A549 (cell line): ENCODE measurements around the gene FAF1. TPM values are rescaled to one million over a fixed set of nuclear protein-coding genes. Genes with fewer than 3 reads are reported as not detected.
"Not testable (repeated sequence)": the region's sequence is repeated elsewhere in the genome, so short reads cannot be mapped to it uniquely, and the experiment has no call there.

Source experiments
- ATAC-seq, 2 experiments: fragments of 200-7000 bp in 1 of 2; fragments of >200 bp in 1 of 2; cut with Nextera tagmentation in 1 of 2; cut with Tn5 transposase in 1 of 2; 3 replicates each; pipeline versions ENCODE4 v1.8.0 to v1.9.1; 2018 to 2020; ENCODE audit warnings: mild to moderate bottlenecking in 1 of 2, moderate library complexity in 1 of 2
- CTCF ChIA-PET: fragments of 300-600 bp; sonication (Branson Sonifier 250); formaldehyde crosslinking; extraction: SDS; loops from one replicate; lab custom pipeline; 2021; ENCODE audit warnings: antibody characterized with exemption, inconsistent platforms; lab: Yijun Ruan, JAX
- POLR2A ChIA-PET: fragments of 350-600 bp; formaldehyde crosslinking; extraction: SDS; loops from one replicate; lab custom pipeline; 2021; ENCODE audit warnings: antibody characterized with exemption, inconsistent platforms; lab: Yijun Ruan, JAX
- DNase-seq, 2 experiments: peaks; one replicate each; pipeline versions ENCODE4 v3.0.0 to v3.0.0-alpha.2; 2011 to 2016; ENCODE audit warnings: low read depth in 1 of 2, low spot score in 1 of 2
- FAIRE-seq: peaks from 2 replicates; lab custom pipeline; 2011; peaks lifted over from hg19 to GRCh38; lab: Jason Lieb, UNC
- H3K27ac ChIP-seq, 2 experiments: fragments of >200 bp; sonication (Bioruptor Twin); formaldehyde crosslinking; 3 replicates each; pipeline ENCODE4 v1.5.1; 2016 to 2017
- H3K4me1 ChIP-seq: fragments of >200 bp; sonication (Bioruptor Twin); formaldehyde crosslinking; 3 replicates; pipeline ENCODE4 v1.6.1; 2016
- H3K4me2 ChIP-seq: fragments of >200 bp; sonication (Bioruptor Twin); formaldehyde crosslinking; 3 replicates; pipeline ENCODE4 v1.6.1; 2016
- H3K4me3 ChIP-seq: fragments of >200 bp; sonication (Bioruptor Twin); formaldehyde crosslinking; 3 replicates; pipeline ENCODE4 v1.5.1; 2016
- H3K9me3 ChIP-seq: fragments of >200 bp; sonication (Bioruptor Twin); formaldehyde crosslinking; 3 replicates; pipeline ENCODE4 v1.6.1; 2016
- CBX8 ChIP-seq: fragments of 200-600 bp; sonication (generic); IDR thresholded peaks from 2 replicates; pipeline ENCODE4 v1.6.1; 2016
- CHD4 ChIP-seq: fragments of 200-600 bp; sonication (generic); IDR thresholded peaks from 2 replicates; pipeline ENCODE4 v1.6.1; 2016; ENCODE audit warnings: antibody characterized with exemption, mild to moderate bottlenecking, borderline replicate concordance
- EP300 ChIP-seq, 2 experiments: fragments of >200 bp; sonication (Bioruptor Twin); formaldehyde crosslinking; IDR thresholded peaks; 2 replicates in 1 of 2; 3 replicates in 1 of 2; pipeline ENCODE4 v1.6.1; 2016 to 2017
- ESRRA ChIP-seq: fragments of 150-350 bp; IDR thresholded peaks from 2 replicates; pipeline ENCODE4 v1.6.1; 2014; ENCODE audit warnings: mild to moderate bottlenecking, low read length, borderline replicate concordance
- FOSB ChIP-seq: fragments of 250-450 bp; sonication (Bioruptor Pico); IDR thresholded peaks from 2 replicates; pipeline ENCODE4 v1.5.0; 2020; ENCODE audit warnings: mild to moderate bottlenecking, moderate library complexity
- GATA3 ChIP-seq: IDR thresholded peaks from 2 replicates; pipeline ENCODE4 v1.6.1; 2012; ENCODE audit warnings: borderline replicate concordance
- HOXA7 ChIP-seq: fragments of 250-450 bp; sonication (Bioruptor Pico); IDR thresholded peaks from 2 replicates; pipeline ENCODE4 v1.5.0; 2020; ENCODE audit warnings: mild to moderate bottlenecking, moderate library complexity
- HOXB13 ChIP-seq: fragments of 250-450 bp; sonication (Bioruptor Pico); IDR thresholded peaks from 2 replicates; pipeline ENCODE4 v1.5.0; 2020; ENCODE audit warnings: low read depth, mild to moderate bottlenecking, moderate library complexity
- HOXB5 ChIP-seq: fragments of 250-450 bp; sonication (Bioruptor Pico); IDR thresholded peaks from 2 replicates; pipeline ENCODE4 v1.5.0; 2020; ENCODE audit warnings: mild to moderate bottlenecking, moderate library complexity
- JUNB ChIP-seq: fragments of >200 bp; sonication (Bioruptor Twin); formaldehyde crosslinking; IDR thresholded peaks from 2 replicates; pipeline ENCODE4 v1.6.1; 2016
- KDM1A ChIP-seq: fragments of 200-600 bp; sonication (generic); IDR thresholded peaks from 2 replicates; pipeline ENCODE4 v1.6.1; 2016; ENCODE audit warnings: low read depth, mild to moderate bottlenecking
- KDM5A ChIP-seq: fragments of 200-600 bp; sonication (generic); IDR thresholded peaks from 2 replicates; pipeline ENCODE4 v1.6.1; 2016; ENCODE audit warnings: antibody characterized with exemption, mild to moderate bottlenecking
- MAFK ChIP-seq: fragments of 450-650 bp; IDR thresholded peaks from 2 replicates; pipeline ENCODE4 v1.6.1; 2014; ENCODE audit not compliant: partially characterized antibody
- MAX ChIP-seq: IDR thresholded peaks from 2 replicates; pipeline ENCODE4 v1.6.1; 2012
- MAZ ChIP-seq: fragments of 150-350 bp; IDR thresholded peaks from 2 replicates; pipeline ENCODE4 v1.6.1; 2014; ENCODE audit warnings: antibody characterized with exemption, low read depth, low read length, borderline replicate concordance
- MYC ChIP-seq: IDR thresholded peaks from 2 replicates; pipeline ENCODE4 v1.6.1; 2012; ENCODE audit warnings: mild to moderate bottlenecking, inconsistent platforms, low read length, improper control_type of control experiment, borderline replicate concordance
- NFE2L2 ChIP-seq: fragments of 150-350 bp; conservative IDR thresholded peaks from 2 replicates; pipeline ENCODE4 v1.6.1; 2014; ENCODE audit warnings: low read length
- NPAS2 ChIP-seq: fragments of 250-450 bp; sonication (Bioruptor Pico); IDR thresholded peaks from 2 replicates; pipeline ENCODE4 v1.8.0; 2022; ENCODE audit warnings: mild to moderate bottlenecking, moderate library complexity, borderline replicate concordance
- PBX3 ChIP-seq: IDR thresholded peaks from 2 replicates; pipeline ENCODE4 v1.6.1; 2012
- POLR2A ChIP-seq: IDR thresholded peaks from 2 replicates; pipeline ENCODE4 v1.6.1; 2012; ENCODE audit warnings: mild to moderate bottlenecking, low read length
- POLR2AphosphoS2 ChIP-seq: conservative IDR thresholded peaks from 2 replicates; pipeline ENCODE4 v1.6.1; 2012; ENCODE audit warnings: low read length, improper control_type of control experiment, inconsistent platforms
- RAD21 ChIP-seq, 2 experiments: fragments of >200 bp in 1 of 2; sonication (Bioruptor Twin) in 1 of 2; formaldehyde crosslinking in 1 of 2; IDR thresholded peaks in 1 of 2; conservative IDR thresholded peaks in 1 of 2; 2 replicates in 1 of 2; 3 replicates in 1 of 2; pipeline ENCODE4 v1.6.1; 2012 to 2018; ENCODE audit warnings: inconsistent platforms in 1 of 2
- RCOR1 ChIP-seq: fragments of 150-350 bp; IDR thresholded peaks from 2 replicates; pipeline ENCODE4 v1.6.1; 2014; ENCODE audit warnings: antibody characterized with exemption, low read length, low read depth
- RNF2 ChIP-seq: fragments of 200-600 bp; sonication (generic); IDR thresholded peaks from 2 replicates; pipeline ENCODE4 v1.6.1; 2016; ENCODE audit warnings: low read depth, mild to moderate bottlenecking, antibody characterized with exemption, moderate library complexity, borderline replicate concordance
- SMC3 ChIP-seq: fragments of >200 bp; sonication (Bioruptor Twin); formaldehyde crosslinking; IDR thresholded peaks from 3 replicates; pipeline ENCODE4 v1.6.1; 2018; ENCODE audit warnings: inconsistent platforms
- ZC3H11A ChIP-seq: fragments of 450-650 bp; IDR thresholded peaks from 2 replicates; pipeline ENCODE4 v1.6.1; 2014; ENCODE audit warnings: antibody characterized with exemption, mild to moderate bottlenecking
- WGBS: methylation state at CpG from one replicate; pipeline ENCODE4 v1.1.6; 2017; ENCODE audit errors: missing lambda C conversion rate; 5-methylcytosine and 5-hydroxymethylcytosine counted together
- polyA plus RNA-seq, 4 experiments: library from polyadenylated mRNA; depleted of rRNA in 3 of 4; stranded (reverse); fragments of >200 nt; fragmentation: RNase III in 1 of 4; extraction: RNeasy Plus Mini Kit Qiagen cat#74134 plus additional on column Dnase treatment in 1 of 4; gene quantifications; 2 replicates in 3 of 4; 3 replicates in 1 of 4; pipeline ENCODE4 v1.2.3, GENCODE V29; 2011 to 2017
- TF ChIP-seq, protein P1 (sequence below): IDR thresholded peaks from 2 replicates; pipeline ENCODE4 v1.6.1; 2012; ENCODE audit warnings: low read depth, borderline replicate concordance
- TF ChIP-seq, protein P2 (sequence below): fragments of 450-650 bp; IDR thresholded peaks from 2 replicates; pipeline ENCODE4 v1.6.1; 2014; ENCODE audit warnings: antibody characterized with exemption

Gene FAF1
- polyA plus RNA-seq, 2 of the 4 experiments (the other 2 are of a cell fraction), result 31.7 to 46.2 TPM

DNA sequence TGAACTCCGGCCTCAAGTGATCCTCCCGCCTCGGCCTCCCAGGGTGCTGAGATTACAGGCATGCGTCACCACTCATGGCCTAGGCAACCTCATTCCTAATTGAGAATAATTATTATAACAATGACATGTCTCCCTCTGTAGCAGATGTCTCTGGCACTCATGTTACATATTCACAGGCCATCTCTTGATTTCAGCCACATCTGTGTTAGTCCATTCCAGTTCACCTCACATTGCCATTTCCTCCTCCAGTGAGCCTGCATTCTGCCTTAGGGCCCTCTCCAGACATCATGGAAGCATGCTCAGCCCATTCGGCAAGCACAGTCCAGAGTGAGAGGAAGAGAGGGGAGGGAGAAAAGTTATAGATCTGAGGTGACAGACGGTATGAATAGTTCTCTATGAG lies 42.4 kb upstream of the FAF1 start:
- ChIA-PET POLR2A (no interaction called here), CTCF (no interaction called here)
- FAIRE-seq (no peak), ATAC-seq (no peak), DNase-seq (no peak)
- 90% methylated on average over 6 of the region's 6 CpGs for WGBS
- H3K4me1 ChIP-seq, result no peaks in the 10 kb centered on the region
- H3K4me3 ChIP-seq, result no peak overlapping the region
- no peaks in the 10 kb centered on the region for H3K9me3 ChIP-seq
- no peak for TF ChIP-seq MAFK
- TF ChIP-seq RCOR1, result no peak
- no peak for TF ChIP-seq POLR2A
- TF ChIP-seq KDM1A, result no peak
- TF ChIP-seq RNF2, result no peak
- no peak for TF ChIP-seq KDM5A
- TF ChIP-seq GATA3, result no peak
- TF ChIP-seq, protein P1, sequence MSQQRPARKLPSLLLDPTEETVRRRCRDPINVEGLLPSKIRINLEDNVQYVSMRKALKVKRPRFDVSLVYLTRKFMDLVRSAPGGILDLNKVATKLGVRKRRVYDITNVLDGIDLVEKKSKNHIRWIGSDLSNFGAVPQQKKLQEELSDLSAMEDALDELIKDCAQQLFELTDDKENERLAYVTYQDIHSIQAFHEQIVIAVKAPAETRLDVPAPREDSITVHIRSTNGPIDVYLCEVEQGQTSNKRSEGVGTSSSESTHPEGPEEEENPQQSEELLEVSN, result no peak
- no peak for TF ChIP-seq PBX3
- no peak for TF ChIP-seq NFE2L2
- TF ChIP-seq CHD4, result no peak
- TF ChIP-seq, protein P2, sequence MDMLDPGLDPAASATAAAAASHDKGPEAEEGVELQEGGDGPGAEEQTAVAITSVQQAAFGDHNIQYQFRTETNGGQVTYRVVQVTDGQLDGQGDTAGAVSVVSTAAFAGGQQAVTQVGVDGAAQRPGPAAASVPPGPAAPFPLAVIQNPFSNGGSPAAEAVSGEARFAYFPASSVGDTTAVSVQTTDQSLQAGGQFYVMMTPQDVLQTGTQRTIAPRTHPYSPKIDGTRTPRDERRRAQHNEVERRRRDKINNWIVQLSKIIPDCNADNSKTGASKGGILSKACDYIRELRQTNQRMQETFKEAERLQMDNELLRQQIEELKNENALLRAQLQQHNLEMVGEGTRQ, result no peak
- no peak for TF ChIP-seq ESRRA
- TF ChIP-seq FOSB, result no peak
- TF ChIP-seq RAD21 (conservative IDR thresholded peaks at IDR 0.05 in 1 of 2, IDR thresholded peaks at IDR 0.05 in 1 of 2), result no peak
- no peak for TF ChIP-seq MAX
- TF ChIP-seq HOXB13 (CRISPR knock-in tag), result no peak
- TF ChIP-seq MYC, result no peak
- no peak overlapping the region for H3K27ac ChIP-seq
- no peak overlapping the region for H3K4me2 ChIP-seq

DNA sequence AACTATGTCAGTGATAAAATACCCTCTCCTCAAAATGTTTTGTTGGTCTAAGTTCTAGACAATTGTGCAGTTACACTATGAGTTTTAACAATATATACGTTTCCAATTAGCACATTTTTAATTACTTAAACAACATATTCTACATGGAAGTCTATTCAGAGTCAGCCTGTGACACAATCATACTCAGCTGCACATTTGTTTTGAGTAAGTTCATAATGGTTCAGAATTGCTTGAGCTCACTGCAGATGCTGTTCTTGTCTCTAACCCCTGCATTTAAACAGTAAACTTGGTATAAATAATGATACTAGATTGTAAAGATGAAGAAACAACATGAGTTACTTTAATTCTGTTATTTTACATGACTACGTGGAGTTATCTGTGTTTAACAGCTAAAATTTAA lies 40.6 kb upstream of the FAF1 start:
- no peaks in the 10 kb centered on the region for H3K9me3 ChIP-seq
- ATAC-seq, result no peak
- no peak for FAIRE-seq
- DNase-seq, result no peak
- WGBS, result 37% methylated on average over 2 of the region's 2 CpGs
- ChIA-PET POLR2A (no interaction called here), CTCF (no interaction called here)
- H3K4me2 ChIP-seq, result no peak overlapping the region
- TF ChIP-seq NPAS2 (CRISPR knock-in tag) (no peak), SMC3 (no peak), KDM5A (no peak), HOXB5 (CRISPR knock-in tag) (no peak), GATA3 (no peak), POLR2AphosphoS2 (no peak), JUNB (no peak), CBX8 (no peak), MAFK (no peak), MYC (no peak)
- no peak overlapping the region for H3K4me3 ChIP-seq
- no peak overlapping the region for H3K27ac ChIP-seq
- H3K4me1 ChIP-seq, result no peaks in the 10 kb centered on the region

GRCh38 chr1:51000160-51000559 lies 40.1 kb upstream of the FAF1 start:
- 100% methylated on average over 1 of the region's 1 CpG for WGBS
- Histone ChIP-seq H3K9me3 (no peaks in the 10 kb centered on the region), H3K4me2 (no peak overlapping the region), H3K27ac (no peak overlapping the region), H3K4me1 (no peaks in the 10 kb centered on the region), H3K4me3 (no peak overlapping the region)
- no peak for FAIRE-seq
- POLR2A ChIA-PET, result no interaction called here
- TF ChIP-seq NPAS2 (CRISPR knock-in tag), result no peak
- no peak for TF ChIP-seq MAZ
- no peak for TF ChIP-seq ZC3H11A
- TF ChIP-seq HOXA7 (CRISPR knock-in tag), result no peak
- TF ChIP-seq, protein P2, result no peak
- no peak for TF ChIP-seq EP300 (IDR thresholded peaks at IDR 0.05)
- TF ChIP-seq POLR2AphosphoS2, result no peak
- TF ChIP-seq CBX8, result no peak
- TF ChIP-seq ESRRA, result no peak
- TF ChIP-seq, all 56 proteins: peak for 0
- ATAC-seq (no peak), DNase-seq (no peak)
- CTCF ChIA-PET, result no interaction called here

DNA sequence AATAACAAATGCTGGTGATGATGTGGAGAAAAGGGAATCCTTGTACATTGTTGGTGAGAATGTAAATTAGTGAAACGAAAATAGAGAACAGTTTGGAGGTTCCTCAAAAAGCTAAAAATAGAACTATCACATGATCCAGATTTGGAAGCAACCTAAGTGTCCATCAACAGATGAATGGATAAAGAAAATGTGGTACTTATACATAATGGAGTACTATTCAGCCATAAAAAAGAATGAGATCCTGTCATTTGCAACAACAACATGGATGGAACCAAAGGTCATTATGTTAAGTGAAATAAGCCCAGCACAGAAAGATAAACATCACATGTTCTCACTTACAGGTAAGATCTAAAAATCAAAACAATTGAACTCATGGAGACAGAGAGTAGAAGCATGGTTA lies 39.3 kb upstream of the FAF1 start:
- H3K27ac ChIP-seq, H3K4me2 ChIP-seq, ATAC-seq, H3K9me3 ChIP-seq, H3K4me1 ChIP-seq, POLR2A ChIA-PET, H3K4me3 ChIP-seq, FAIRE-seq, DNase-seq: not testable (repeated sequence)
- WGBS, result 58% methylated on average over 1 of the region's 1 CpG
- CTCF ChIA-PET, result interaction anchor here (0.7 kb wide), 1 partner anchor 209 kb away, joined by 3 read pairs; no protein-coding TSS in a partner anchor
